ENCODE results near the gene LONP2.

- TF ChIP-seq, protein P1, sequence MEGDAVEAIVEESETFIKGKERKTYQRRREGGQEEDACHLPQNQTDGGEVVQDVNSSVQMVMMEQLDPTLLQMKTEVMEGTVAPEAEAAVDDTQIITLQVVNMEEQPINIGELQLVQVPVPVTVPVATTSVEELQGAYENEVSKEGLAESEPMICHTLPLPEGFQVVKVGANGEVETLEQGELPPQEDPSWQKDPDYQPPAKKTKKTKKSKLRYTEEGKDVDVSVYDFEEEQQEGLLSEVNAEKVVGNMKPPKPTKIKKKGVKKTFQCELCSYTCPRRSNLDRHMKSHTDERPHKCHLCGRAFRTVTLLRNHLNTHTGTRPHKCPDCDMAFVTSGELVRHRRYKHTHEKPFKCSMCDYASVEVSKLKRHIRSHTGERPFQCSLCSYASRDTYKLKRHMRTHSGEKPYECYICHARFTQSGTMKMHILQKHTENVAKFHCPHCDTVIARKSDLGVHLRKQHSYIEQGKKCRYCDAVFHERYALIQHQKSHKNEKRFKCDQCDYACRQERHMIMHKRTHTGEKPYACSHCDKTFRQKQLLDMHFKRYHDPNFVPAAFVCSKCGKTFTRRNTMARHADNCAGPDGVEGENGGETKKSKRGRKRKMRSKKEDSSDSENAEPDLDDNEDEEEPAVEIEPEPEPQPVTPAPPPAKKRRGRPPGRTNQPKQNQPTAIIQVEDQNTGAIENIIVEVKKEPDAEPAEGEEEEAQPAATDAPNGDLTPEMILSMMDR (IDR thresholded peaks at IDR 0.05): no peak
- no peak for TF ChIP-seq EZH2 (IDR thresholded peaks at IDR 0.05)
Measured at GRCh38 chr16:48218473-48218872, 25.6 kb upstream of the LONP2 start.

Measured in neural progenitor cell (in vitro differentiated cells).